HG02970 (cell line): ENCODE data around the gene CEACAM4.
"Not testable (repeated sequence)": the region's sequence is repeated elsewhere in the genome, so short reads cannot be mapped to it uniquely, and the experiment has no call there.

ENCODE experiments used
- ATAC-seq: cut with Tn5 transposase; IDR thresholded peaks from one replicate; pipeline ENCODE4 v1.9.1; 2021; ENCODE audit warnings: mild to moderate bottlenecking, moderate library complexity, moderate number of reproducible peaks; ENCODE audit not compliant: unreplicated experiment, low FRiP score

CEACAM4 gene

DNA sequence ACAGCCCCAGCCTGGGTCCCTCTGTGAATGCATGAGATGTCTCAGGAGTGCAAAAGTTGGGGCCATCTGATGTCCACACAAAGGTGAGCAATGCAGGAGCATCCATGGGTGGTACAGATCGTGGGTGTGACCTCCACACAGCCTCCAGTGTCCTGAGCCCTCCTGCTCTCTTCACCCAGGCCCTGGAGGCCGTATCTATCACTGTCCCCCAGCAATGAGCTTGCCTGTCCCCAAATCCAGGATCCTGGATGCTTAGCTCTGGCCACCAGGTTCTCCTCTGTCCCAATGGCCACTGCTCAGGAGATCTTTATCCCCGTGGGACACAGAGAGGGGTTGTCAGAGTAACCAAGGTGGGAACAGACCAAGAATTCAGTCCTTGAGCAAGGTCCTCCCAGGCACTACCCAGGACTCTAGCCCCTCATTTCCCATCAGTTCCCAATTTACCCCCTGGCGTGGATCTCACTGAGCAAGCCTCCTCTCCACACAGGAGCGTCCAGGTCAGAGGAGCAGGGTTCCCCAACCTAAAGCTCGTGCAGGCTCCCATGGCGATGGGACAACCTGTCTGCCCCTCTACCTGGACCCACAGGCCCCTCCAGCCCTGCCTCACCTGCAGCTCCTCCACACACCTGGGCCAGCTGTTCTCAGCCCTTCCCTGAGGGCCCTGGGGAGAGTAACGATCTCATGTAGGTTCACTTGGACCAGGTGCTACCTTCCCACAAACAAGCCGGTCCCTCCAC lies 39.6 kb downstream of the CEACAM4 start:
- no peak for ATAC-seq

DNA sequence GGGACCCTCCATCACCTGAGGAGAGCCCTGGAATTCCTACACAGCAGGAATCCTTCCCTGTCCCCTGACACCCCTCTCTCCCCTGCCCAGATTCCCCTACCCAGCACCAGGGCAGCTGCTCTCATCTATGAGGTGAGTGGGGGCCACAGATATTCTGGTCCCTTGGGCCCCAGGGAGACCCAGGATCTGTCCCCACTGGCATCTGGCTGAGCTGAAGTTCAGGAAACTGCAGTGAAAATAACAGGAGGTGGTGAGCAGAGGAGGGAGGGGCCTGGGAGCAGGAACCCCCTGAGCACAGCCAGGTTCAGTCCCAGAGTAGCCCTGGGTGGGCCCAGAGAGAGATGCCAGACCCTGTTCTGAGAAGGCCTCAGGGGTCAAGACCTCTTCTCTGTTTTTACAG lies 40.8 kb downstream of the CEACAM4 start:
- no peak for ATAC-seq

DNA sequence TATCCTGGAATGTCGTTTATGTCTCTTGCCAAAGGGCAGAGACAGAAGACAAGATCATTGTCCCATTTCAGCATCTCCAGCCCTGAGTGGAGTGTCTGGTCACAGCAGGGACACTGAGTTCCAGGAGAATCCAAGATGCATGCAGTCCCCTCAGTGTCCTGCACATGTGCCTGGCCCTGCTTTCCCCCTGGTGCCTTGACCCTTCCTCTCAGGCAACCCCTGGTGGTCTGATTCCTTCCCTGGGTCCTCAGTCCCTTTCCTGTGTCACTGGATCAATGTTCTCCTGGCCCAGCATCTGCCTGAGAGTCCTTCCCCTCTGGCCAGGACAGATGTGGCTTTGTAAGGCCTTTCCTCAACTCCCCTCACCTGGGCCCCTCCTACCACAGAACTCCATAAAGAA lies 41.9 kb downstream of the CEACAM4 start:
- ATAC-seq, result no peak

DNA sequence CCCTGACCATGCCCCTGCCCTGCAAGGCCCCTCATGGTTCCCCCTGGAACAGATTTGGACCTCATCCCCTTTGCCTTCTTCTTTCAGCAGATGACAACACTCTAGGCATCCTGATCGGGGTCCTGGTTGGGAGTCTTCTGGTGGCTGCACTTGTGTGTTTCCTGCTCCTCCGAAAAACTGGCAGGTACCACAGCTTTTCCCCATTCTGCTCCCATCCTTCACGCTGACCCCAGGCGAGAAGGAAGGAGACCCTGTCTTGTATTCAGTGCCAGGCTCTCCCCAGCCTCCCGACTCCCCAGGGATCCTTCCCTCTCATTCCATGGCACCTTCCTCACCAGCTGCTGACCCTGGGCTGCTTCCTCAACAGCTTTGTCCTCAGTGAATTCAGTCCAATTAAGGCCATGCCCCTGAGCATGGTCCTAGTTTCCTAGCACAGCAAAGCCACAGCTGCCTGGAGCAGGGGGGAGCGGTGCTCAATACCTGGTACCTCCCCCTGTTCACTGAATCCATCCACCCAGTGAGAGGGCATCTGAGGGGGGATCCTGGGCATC lies 42.5 kb downstream of the CEACAM4 start:
- no peak for ATAC-seq

DNA sequence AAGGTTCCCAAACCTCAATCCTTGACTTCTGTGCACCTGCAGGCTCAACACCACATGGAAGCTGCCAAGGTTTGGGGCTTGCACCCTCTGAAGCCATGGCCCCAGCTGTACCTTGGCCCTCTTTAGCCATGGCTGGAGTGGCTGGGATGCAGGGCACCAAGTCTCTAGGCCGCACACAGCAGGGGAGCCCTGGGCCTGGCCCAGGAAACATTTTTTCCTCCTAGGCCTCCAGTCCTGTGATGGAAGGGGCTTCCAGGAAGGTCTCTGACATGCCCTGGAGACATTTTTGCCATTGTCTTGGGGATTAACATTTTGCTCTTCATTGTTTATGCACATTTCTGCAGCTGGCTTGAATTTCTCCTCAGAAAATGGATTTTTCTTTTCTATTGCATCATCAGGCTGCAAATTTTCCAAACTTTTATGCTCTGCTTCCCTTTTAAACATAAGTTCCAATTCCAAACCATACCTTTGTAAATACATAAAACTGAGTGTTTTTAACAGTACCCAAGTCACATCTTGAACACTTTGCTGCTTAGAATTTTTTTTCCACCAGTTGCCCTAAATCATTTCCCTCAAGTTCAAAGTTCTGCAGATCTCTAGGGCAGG lies 44.2 kb downstream of the CEACAM4 start:
- not testable (repeated sequence) for ATAC-seq

DNA sequence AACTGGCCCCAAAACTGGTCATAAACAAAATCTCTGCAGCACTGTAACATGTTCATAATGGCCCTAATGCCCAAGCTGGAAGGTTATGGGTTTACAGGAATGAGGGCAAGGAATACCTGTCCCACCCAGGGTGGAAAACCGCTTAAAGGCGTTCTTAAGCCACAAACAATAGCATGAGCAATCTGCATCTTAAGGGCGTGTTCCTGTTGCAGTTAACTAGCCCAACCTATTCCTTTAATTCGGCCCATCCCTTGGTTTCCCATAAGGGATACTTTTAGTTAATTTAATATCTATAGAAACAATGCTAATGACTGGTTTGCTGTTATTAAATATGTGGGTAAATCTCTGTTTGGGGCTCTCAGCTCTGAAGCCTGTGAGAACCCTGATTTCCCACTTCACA lies 45.8 kb downstream of the CEACAM4 start:
- ATAC-seq, result not testable (repeated sequence)

DNA sequence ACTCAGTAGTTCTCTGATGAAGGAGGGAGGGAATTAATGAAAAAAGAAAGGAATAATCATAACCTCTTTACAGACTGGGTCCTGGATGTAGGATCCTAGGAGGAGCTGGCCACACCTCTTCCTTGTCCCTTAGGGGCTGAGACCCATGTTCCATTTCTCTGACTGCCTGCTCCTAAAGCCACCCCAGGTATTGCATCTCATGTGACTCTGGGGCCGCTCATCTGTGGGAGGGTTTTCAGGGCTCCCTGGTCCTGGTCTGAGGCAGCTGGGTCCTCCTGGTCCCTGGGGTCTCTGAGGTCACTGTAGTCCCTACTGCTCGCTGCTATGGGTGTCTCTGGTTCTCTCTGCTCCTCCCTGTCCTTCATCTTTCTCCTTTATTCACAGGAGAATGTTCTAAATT lies 48.0 kb downstream of the CEACAM4 start:
- ATAC-seq, result no peak

DNA sequence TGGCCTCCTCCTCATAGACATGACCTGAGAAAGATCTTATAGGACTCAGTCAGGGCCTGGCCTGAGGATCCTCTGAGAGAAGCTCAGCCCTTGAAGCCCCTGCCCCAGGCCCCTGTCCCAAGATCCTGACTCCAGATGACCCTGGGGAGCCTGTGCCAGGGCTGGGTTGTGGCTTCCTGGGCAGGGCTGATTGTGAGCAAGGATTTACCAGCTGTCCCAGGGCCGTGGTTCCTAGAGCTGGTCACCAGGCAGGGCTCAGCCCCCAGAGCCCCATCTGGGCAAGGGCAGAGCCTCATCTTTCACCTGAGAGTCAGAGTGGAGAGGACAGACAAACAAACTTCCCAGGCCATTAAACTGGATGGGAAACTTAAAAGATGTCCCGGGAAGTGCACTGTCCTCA lies 49.0 kb downstream of the CEACAM4 start:
- no peak for ATAC-seq

DNA sequence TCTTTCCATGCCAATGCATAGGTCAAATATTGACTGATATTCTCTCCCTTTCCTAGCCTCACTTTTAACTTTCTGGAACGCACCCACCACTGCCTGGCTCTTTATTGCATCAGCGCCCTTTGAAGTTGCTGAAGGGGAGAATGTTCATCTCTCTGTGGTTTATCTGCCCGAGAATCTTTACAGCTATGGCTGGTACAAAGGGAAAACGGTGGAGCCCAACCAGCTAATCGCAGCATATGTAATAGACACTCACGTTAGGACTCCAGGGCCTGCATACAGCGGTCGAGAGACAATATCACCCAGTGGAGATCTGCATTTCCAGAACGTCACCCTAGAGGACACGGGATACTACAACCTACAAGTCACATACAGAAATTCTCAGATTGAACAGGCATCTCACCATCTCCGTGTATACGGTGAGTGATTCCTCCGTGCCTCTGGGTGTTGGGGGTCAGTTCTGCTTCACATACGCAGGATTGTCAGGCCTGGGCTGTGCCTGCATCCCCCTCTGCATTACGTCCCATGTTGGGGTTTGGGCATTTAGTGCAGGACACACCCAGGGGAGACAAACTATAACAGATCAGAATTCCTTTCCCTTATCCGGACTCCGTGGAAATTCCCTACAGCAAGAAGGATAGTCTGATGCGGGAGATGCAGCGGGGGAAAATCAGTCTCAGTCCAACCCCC lies 49.6 kb downstream of the CEACAM4 start:
- no peak for ATAC-seq

DNA sequence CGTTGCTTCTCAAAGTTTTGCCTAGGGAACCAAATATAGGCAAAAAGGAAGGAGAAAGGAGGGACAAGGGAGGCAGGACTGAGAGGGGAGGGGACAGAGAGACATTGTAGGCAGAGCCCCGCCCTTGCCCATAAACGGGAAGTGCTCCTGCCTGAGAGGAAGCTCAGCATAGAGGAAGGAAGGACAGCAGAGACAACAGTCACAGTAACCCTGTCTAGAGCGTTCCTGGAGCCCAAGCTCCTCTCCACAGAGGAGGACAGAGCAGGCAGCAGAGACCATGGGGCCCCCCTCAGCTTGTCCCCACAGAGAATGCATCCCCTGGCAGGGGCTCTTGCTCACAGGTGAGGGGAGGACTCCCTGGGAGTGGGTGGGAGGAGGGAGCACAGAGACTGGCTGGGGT lies 50.9 kb downstream of the CEACAM4 start, which contains the start of gene CEACAM21:
TSS of gene CEACAM21 (plus strand) at position 169 of the 400 bp plus-strand sequence. CDS start at position 278, 109 bp downstream.
- no peak for ATAC-seq

DNA sequence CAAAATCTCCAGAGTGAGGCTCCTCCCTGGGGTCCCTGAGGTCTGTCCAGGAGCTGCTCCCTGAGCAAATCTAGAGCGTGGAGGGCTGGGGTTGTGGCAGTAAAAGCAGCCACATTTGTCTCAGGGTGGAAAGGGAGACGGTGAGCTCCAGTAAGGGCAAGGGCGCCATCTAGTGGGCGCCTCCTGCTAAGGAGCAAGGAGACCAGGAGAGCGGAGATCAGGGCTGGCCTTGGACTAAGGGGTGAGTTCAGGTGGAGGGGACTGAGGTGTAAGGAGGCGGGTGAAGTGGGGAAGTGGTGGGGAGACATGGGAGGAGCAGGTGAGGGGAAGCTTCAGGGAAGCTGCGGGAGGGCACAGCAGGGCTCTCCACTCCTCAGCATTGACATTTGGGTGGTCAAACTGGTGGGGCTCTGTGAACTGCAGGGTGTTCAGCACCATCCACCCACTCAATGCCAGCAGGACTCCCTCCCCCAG lies 56.2 kb downstream of the CEACAM4 start:
- no peak for ATAC-seq

DNA sequence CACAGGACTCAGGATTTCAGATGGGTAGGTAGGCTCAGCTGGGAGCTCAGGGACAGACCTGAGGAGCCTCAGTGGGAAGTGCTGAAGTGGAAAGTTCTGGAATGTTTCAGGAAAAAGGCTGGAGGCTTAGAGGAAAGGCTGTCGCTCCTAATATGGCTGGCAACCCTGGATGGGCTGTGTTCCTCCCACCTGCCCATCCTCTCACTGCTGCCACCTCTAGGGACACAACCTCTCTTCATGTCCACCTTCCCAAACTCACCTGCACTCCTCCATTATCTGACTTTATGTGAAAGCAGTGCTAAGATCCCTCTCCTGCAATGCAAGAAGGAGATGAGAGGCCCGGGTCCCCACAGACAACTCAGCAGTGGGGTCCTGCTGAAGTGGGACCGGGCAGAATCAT lies 56.7 kb downstream of the CEACAM4 start:
- ATAC-seq, result no peak

DNA sequence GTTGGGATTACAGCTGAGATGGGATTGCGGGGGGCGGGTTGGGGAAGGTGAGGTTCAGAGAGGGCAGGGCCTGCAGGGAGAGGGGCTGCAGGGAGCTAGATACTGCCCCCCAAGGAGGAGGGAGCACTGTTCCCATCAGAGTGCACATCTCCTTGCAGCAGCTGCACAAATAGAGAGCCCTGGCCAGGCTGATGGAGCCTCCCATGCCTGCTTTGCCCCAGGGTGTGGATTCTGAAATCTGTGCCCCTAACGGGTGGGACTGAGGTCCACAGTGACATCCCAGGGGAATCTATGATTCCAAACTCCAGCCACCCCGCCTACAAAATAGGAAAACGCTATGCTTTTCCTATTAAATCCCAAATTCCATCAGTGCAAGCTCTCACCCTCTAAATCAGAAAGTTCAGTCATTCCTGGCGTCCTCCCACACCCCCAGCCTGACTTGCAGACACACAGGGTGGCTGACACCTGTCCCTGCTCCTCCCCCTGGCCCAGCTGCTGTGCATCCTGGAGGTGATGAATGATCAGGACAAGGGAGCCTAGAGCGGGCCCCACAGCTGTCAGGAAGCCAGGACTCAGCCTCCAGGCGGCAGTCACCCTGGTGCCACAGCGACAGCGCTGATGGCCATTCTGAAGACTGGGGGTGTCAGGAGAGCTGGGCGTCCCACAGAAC lies 57.3 kb downstream of the CEACAM4 start:
- ATAC-seq, result no peak
